ENCODE measurements around the gene DUOX2. TPM values are rescaled to one million over a fixed set of nuclear protein-coding genes. Genes with fewer than 3 reads are reported as not detected.

Gene DUOX2
- total and polyA plus RNA-seq, 2 of the 13 experiments (the other 11 are each of a cell fraction or from before 2014, with no cell fraction given), result 0.08 TPM; not detected in 1

DNA sequence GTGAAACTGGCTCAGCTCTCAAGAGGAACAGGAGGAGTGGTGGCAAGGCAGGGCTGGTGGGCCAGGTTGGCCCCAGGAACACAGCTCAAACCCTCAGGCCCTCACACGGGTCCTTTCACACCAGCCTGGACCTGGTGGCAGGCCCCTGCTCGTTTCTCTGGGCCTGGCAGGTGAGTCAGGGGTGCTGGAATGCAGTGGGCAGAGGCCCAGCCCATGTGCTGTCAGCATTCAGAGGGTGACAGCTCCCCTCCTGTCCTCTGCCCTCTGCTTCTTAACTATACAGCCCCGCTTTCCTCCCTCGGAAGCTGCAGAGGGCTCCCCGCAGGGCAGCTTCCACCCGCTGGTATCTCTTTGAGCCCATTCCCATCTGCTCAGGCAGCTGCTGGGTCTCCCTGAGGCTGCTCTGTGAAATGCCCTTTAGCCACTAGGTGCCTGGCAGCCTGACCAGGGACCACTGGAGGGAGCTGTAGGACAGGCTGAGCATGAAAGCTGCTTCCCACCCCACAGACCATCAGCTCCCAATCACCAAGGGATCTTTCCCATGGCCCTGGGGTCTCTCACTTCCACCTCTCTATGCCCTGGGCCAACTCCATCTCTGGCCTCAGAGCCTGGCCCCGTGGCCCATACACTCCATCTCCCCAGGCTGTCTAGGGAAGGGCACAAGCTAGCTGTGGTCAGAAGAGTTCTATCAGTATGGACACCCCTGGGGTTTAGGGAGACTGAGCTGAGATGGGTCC, 49.0 kb upstream of the DUOX2 start (continued):
- TF ChIP-seq, protein P1, sequence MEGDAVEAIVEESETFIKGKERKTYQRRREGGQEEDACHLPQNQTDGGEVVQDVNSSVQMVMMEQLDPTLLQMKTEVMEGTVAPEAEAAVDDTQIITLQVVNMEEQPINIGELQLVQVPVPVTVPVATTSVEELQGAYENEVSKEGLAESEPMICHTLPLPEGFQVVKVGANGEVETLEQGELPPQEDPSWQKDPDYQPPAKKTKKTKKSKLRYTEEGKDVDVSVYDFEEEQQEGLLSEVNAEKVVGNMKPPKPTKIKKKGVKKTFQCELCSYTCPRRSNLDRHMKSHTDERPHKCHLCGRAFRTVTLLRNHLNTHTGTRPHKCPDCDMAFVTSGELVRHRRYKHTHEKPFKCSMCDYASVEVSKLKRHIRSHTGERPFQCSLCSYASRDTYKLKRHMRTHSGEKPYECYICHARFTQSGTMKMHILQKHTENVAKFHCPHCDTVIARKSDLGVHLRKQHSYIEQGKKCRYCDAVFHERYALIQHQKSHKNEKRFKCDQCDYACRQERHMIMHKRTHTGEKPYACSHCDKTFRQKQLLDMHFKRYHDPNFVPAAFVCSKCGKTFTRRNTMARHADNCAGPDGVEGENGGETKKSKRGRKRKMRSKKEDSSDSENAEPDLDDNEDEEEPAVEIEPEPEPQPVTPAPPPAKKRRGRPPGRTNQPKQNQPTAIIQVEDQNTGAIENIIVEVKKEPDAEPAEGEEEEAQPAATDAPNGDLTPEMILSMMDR (CRISPR knock-in tag; IDR thresholded peaks at IDR 0.05), result peak; percentile 98
- TF ChIP-seq RAD21 (CRISPR knock-in tag; IDR thresholded peaks at IDR 0.05) (peak; percentile 96), IRF2 (CRISPR knock-in tag; IDR thresholded peaks at IDR 0.05) (peak; percentile 53; the same call in 1 of the 2 replicates), FOXA3 (CRISPR knock-in tag; IDR thresholded peaks at IDR 0.05) (no peak), HOXA3 (CRISPR knock-in tag; IDR thresholded peaks at IDR 0.05) (peak; percentile 37; the same call in 1 of the 2 replicates), SMAD9 (CRISPR knock-in tag; IDR thresholded peaks at IDR 0.05) (no peak), KLF12 (CRISPR knock-in tag; IDR thresholded peaks at IDR 0.05; ENCODE audit: borderline replicate concordance) (no peak), MYC (CRISPR knock-in tag; IDR thresholded peaks at IDR 0.05; ENCODE audit: borderline replicate concordance) (0 out of 2 replicates have a peak, but pooled peaks have one; percentile 31), TEAD2 (CRISPR knock-in tag; IDR thresholded peaks at IDR 0.05) (no peak), HOXD1 (CRISPR knock-in tag; IDR thresholded peaks at IDR 0.05) (no peak), CBX5 (CRISPR knock-in tag; IDR thresholded peaks at IDR 0.05; ENCODE audit: borderline replicate concordance) (peak; percentile 4; the same call in 1 of the 2 replicates), KLF6 (CRISPR knock-in tag; IDR thresholded peaks at IDR 0.05) (0 out of 2 replicates have a peak, but pooled peaks have one; percentile 31), ZFY (CRISPR knock-in tag; IDR thresholded peaks at IDR 0.05) (0 out of 2 replicates have a peak, but pooled peaks have one; percentile 14)
- TF ChIP-seq, protein P2, sequence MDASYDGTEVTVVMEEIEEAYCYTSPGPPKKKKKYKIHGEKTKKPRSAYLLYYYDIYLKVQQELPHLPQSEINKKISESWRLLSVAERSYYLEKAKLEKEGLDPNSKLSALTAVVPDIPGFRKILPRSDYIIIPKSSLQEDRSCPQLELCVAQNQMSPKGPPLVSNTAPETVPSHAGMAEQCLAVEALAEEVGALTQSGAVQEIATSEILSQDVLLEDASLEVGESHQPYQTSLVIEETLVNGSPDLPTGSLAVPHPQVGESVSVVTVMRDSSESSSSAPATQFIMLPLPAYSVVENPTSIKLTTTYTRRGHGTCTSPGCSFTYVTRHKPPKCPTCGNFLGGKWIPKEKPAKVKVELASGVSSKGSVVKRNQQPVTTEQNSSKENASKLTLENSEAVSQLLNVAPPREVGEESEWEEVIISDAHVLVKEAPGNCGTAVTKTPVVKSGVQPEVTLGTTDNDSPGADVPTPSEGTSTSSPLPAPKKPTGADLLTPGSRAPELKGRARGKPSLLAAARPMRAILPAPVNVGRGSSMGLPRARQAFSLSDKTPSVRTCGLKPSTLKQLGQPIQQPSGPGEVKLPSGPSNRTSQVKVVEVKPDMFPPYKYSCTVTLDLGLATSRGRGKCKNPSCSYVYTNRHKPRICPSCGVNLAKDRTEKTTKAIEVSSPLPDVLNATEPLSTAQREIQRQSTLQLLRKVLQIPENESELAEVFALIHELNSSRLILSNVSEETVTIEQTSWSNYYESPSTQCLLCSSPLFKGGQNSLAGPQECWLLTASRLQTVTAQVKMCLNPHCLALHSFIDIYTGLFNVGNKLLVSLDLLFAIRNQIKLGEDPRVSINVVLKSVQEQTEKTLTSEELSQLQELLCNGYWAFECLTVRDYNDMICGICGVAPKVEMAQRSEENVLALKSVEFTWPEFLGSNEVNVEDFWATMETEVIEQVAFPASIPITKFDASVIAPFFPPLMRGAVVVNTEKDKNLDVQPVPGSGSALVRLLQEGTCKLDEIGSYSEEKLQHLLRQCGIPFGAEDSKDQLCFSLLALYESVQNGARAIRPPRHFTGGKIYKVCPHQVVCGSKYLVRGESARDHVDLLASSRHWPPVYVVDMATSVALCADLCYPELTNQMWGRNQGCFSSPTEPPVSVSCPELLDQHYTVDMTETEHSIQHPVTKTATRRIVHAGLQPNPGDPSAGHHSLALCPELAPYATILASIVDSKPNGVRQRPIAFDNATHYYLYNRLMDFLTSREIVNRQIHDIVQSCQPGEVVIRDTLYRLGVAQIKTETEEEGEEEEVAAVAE (CRISPR knock-in tag; IDR thresholded peaks at IDR 0.05; ENCODE audit: borderline replicate concordance), result no peak
- TF ChIP-seq, protein P3, sequence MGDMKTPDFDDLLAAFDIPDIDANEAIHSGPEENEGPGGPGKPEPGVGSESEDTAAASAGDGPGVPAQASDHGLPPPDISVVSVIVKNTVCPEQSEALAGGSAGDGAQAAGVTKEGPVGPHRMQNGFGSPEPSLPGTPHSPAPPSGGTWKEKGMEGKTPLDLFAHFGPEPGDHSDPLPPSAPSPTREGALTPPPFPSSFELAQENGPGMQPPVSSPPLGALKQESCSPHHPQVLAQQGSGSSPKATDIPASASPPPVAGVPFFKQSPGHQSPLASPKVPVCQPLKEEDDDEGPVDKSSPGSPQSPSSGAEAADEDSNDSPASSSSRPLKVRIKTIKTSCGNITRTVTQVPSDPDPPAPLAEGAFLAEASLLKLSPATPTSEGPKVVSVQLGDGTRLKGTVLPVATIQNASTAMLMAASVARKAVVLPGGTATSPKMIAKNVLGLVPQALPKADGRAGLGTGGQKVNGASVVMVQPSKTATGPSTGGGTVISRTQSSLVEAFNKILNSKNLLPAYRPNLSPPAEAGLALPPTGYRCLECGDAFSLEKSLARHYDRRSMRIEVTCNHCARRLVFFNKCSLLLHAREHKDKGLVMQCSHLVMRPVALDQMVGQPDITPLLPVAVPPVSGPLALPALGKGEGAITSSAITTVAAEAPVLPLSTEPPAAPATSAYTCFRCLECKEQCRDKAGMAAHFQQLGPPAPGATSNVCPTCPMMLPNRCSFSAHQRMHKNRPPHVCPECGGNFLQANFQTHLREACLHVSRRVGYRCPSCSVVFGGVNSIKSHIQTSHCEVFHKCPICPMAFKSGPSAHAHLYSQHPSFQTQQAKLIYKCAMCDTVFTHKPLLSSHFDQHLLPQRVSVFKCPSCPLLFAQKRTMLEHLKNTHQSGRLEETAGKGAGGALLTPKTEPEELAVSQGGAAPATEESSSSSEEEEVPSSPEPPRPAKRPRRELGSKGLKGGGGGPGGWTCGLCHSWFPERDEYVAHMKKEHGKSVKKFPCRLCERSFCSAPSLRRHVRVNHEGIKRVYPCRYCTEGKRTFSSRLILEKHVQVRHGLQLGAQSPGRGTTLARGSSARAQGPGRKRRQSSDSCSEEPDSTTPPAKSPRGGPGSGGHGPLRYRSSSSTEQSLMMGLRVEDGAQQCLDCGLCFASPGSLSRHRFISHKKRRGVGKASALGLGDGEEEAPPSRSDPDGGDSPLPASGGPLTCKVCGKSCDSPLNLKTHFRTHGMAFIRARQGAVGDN (CRISPR knock-in tag; IDR thresholded peaks at IDR 0.05), result peak; percentile 52
- TF ChIP-seq, protein P4, sequence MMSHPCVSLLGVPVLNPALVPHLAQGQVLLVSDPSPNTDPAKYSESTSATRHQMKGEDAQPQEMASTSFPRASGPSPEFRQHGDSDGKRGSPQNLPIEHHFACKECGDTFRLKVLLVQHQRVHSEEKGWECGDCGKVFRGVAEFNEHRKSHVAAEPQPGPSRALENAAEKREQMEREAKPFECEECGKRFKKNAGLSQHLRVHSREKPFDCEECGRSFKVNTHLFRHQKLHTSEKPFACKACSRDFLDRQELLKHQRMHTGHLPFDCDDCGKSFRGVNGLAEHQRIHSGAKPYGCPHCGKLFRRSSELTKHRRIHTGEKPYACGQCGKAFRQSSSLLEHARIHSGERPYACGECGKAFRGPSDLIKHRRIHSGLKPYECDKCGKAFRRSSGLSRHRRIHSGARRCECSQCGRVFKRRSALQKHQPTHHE (CRISPR knock-in tag; IDR thresholded peaks at IDR 0.05; ENCODE audit: borderline replicate concordance), result no peak
